Esophagus squamous epithelium (tissue), 4 donors: ENCODE measurements around the gene PSMB5.

ENCODE experiments used
- CTCF ChIP-seq, 6 experiments: fragments of 450-650 bp in 4 of 6; fragments of 200-600 bp in 2 of 6; sonication (generic) in 2 of 6; IDR thresholded peaks; one replicate each; pipeline ENCODE4 v1.5.1; 2016 to 2019; ENCODE audit warnings: antibody characterized with exemption in 6 of 6, mild to moderate bottlenecking in 4 of 6, moderate library complexity in 4 of 6
- POLR2A ChIP-seq, 4 donors: fragments of 450-650 bp; IDR thresholded peaks; one replicate each; pipeline ENCODE4 v1.6.1; 2017; ENCODE audit warnings: antibody characterized with exemption in 4 of 4, mild to moderate bottlenecking in 4 of 4, moderate library complexity in 3 of 4

- no peak for TF ChIP-seq CTCF (IDR thresholded peaks at IDR 0.05)
- no peak for TF ChIP-seq POLR2A (IDR thresholded peaks at IDR 0.05)
Observed at GRCh38 chr14:23020143-23021128, 14.3 kb downstream of the PSMB5 start.
